HepG2 (cell line): Measurements from ENCODE around the gene CAPZB. TPM values are rescaled to one million over a fixed set of nuclear protein-coding genes. Genes with fewer than 3 reads are reported as not detected.
A peak's percentile ranks its signal among the peaks of the same experiment; 100 is the strongest.

Experiments used
- GLI4 ChIP-seq: sonication (generic); formaldehyde crosslinking; IDR thresholded peaks from 2 replicates; pipeline ENCODE4 v1.5.1; 2020; ENCODE audit warnings: missing genetic modification reagents, mild to moderate bottlenecking, moderate library complexity, borderline replicate concordance
- HNF4G ChIP-seq, 2 experiments: sonication (generic) in 1 of 2; formaldehyde crosslinking in 1 of 2; IDR thresholded peaks; 2 replicates each; pipeline versions ENCODE4 v1.4.0 to v1.6.1; 2011 to 2020; ENCODE audit warnings: borderline replicate concordance in 2 of 2, low read depth in 2 of 2, mild to moderate bottlenecking in 2 of 2, low read length in 1 of 2, missing genetic modification reagents in 1 of 2, moderate library complexity in 1 of 2
- MEF2D ChIP-seq: sonication (generic); formaldehyde crosslinking; IDR thresholded peaks from 2 replicates; pipeline ENCODE4 v1.5.1; 2020; ENCODE audit warnings: mild to moderate bottlenecking, missing genetic modification reagents
- MIXL1 ChIP-seq: IDR thresholded peaks from 2 replicates; pipeline ENCODE4 v1.6.1; 2016
- NFYB ChIP-seq: sonication (generic); formaldehyde crosslinking; IDR thresholded peaks from 2 replicates; pipeline ENCODE4 v1.4.0; 2020; ENCODE audit warnings: missing genetic modification reagents
- PAWR ChIP-seq: sonication (generic); formaldehyde crosslinking; IDR thresholded peaks from 2 replicates; pipeline ENCODE4 v1.4.0; 2020; ENCODE audit warnings: missing genetic modification reagents, mild to moderate bottlenecking, borderline replicate concordance
- RBAK ChIP-seq: sonication (generic); formaldehyde crosslinking; IDR thresholded peaks from 2 replicates; pipeline ENCODE4 v1.5.1; 2020; ENCODE audit warnings: mild to moderate bottlenecking, missing genetic modification reagents
- SATB2 ChIP-seq: sonication (generic); formaldehyde crosslinking; IDR thresholded peaks from 2 replicates; pipeline ENCODE4 v1.5.0; 2020; ENCODE audit warnings: missing genetic modification reagents
- SYNCRIP ChIP-seq: fragments of 200-400 bp; formaldehyde crosslinking; IDR thresholded peaks from 2 replicates; pipeline ENCODE4 v1.6.1; 2018; ENCODE audit warnings: mild to moderate bottlenecking, low read depth, low read length; ENCODE audit not compliant: insufficient read depth
- ZFYVE20 ChIP-seq: sonication (generic); formaldehyde crosslinking; IDR thresholded peaks from 2 replicates; pipeline ENCODE4 v1.8.0; 2023; ENCODE audit warnings: low read depth, mild to moderate bottlenecking, moderate library complexity, missing genetic modification reagents, borderline replicate concordance
- ZNF350 ChIP-seq: sonication (generic); formaldehyde crosslinking; IDR thresholded peaks from 2 replicates; pipeline ENCODE4 v1.4.0; 2020; ENCODE audit warnings: mild to moderate bottlenecking, low read depth, missing genetic modification reagents, borderline replicate concordance
- ZNF781 ChIP-seq: sonication (generic); formaldehyde crosslinking; IDR thresholded peaks from 2 replicates; pipeline ENCODE4 v1.5.1; 2020; ENCODE audit warnings: borderline replicate concordance, mild to moderate bottlenecking, missing genetic modification reagents; ENCODE audit errors: not compliant biosample characterization
- ZSCAN21 ChIP-seq: sonication (generic); formaldehyde crosslinking; IDR thresholded peaks from 2 replicates; pipeline ENCODE4 v1.8.0; 2022; ENCODE audit warnings: mild to moderate bottlenecking, missing genetic modification reagents, moderate library complexity, borderline replicate concordance
- polyA plus RNA-seq, 8 experiments: library from polyadenylated mRNA; depleted of rRNA in 3 of 8; stranded (reverse) in 7 of 8; unstranded in 1 of 8; fragments of >200 nt; fragmentation: Illumina TruSeq in 4 of 8; extraction: Trizol in 4 of 8; gene quantifications; 2 replicates each; pipeline versions ENCODE4 v1.2.1 to v1.2.3, GENCODE V29; 2011 to 2016; ENCODE audit warnings: low read depth in 4 of 8, missing spikeins in 1 of 8, mixed read lengths in 1 of 8; ENCODE audit not compliant: insufficient read depth in 1 of 8
- total RNA-seq, 5 experiments: library from RNA; depleted of rRNA; stranded (reverse); fragments of >200 nt; fragmentation: Illumina TruSeq; extraction: Trizol; gene quantifications; 2 replicates each; pipeline ENCODE4 v1.2.3, GENCODE V29; 2016; ENCODE audit warnings: low read depth in 1 of 5
- TF ChIP-seq, protein P1 (sequence below), 2 experiments: fragments of 450-650 bp in 1 of 2; sonication (generic) in 1 of 2; formaldehyde crosslinking; IDR thresholded peaks; 2 replicates each; pipeline versions ENCODE4 v1.5.0 to v1.8.0; 2020 to 2022; ENCODE audit warnings: mild to moderate bottlenecking in 1 of 2, missing genetic modification reagents in 1 of 2
- TF ChIP-seq, protein P2 (sequence below): sonication (generic); formaldehyde crosslinking; conservative IDR thresholded peaks from 2 replicates; pipeline ENCODE4 v1.8.0; 2022; ENCODE audit warnings: mild to moderate bottlenecking, moderate library complexity, missing genetic modification reagents
- TF ChIP-seq, protein P3 (sequence below): sonication (generic); formaldehyde crosslinking; IDR thresholded peaks from 2 replicates; pipeline ENCODE4 v1.5.0; 2020; ENCODE audit warnings: mild to moderate bottlenecking, missing genetic modification reagents
- TF ChIP-seq, protein P4 (sequence below): sonication (generic); formaldehyde crosslinking; conservative IDR thresholded peaks from 2 replicates; pipeline ENCODE4 v1.8.1; 2023; ENCODE audit warnings: missing genetic modification reagents
- TF ChIP-seq, protein P5 (sequence below), 2 experiments: sonication (generic) in 1 of 2; formaldehyde crosslinking in 1 of 2; IDR thresholded peaks; 2 replicates each; pipeline versions ENCODE4 v1.4.0 to v1.6.1; 2018 to 2020; ENCODE audit warnings: missing genetic modification reagents in 2 of 2, borderline replicate concordance in 1 of 2, low read depth in 1 of 2, mild to moderate bottlenecking in 1 of 2, missing biosample characterization in 1 of 2
- TF ChIP-seq, protein P6 (sequence below): IDR thresholded peaks from 2 replicates; pipeline ENCODE4 v1.6.1; 2016; ENCODE audit warnings: mild to moderate bottlenecking, missing biosample characterization, missing genetic modification reagents

Gene CAPZB
- total and polyA plus RNA-seq, 2 of the 13 experiments (the other 11 are each of a cell fraction or from before 2014, with no cell fraction given), result 58.9 to 76.9 TPM

DNA sequence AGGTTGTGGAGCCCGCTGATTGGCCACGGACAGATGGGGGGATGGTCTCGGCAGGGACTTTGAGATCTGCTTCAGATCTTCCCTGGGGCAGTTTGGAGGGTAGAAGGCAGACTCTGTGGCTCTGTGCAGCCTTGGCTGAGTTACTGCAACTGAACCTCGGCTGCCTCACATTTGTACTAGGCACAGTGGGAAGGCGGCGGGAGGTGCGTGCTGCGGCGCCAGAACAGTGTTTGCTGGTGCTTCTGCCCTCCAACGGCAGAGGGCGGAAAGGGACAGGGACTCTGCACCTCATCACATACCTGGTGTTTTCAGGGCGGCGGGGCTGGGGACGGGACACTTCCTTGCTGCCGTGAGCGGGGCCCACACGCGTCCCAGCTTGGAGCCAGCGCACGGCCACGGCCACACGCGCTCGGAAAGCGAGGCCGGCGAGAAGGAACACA, 147.0 kb downstream of the CAPZB start (continued):
- TF ChIP-seq, protein P1, sequence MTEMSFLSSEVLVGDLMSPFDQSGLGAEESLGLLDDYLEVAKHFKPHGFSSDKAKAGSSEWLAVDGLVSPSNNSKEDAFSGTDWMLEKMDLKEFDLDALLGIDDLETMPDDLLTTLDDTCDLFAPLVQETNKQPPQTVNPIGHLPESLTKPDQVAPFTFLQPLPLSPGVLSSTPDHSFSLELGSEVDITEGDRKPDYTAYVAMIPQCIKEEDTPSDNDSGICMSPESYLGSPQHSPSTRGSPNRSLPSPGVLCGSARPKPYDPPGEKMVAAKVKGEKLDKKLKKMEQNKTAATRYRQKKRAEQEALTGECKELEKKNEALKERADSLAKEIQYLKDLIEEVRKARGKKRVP (CRISPR knock-in tag; IDR thresholded peaks at IDR 0.05), result peak in 1 of 2 experiments; percentile 52; a peak in 1 of 4 replicates
- no peak for TF ChIP-seq SYNCRIP
- no peak for TF ChIP-seq GLI4 (CRISPR knock-in tag)
- no peak for TF ChIP-seq ZNF781 (CRISPR knock-in tag)
- TF ChIP-seq, protein P2, sequence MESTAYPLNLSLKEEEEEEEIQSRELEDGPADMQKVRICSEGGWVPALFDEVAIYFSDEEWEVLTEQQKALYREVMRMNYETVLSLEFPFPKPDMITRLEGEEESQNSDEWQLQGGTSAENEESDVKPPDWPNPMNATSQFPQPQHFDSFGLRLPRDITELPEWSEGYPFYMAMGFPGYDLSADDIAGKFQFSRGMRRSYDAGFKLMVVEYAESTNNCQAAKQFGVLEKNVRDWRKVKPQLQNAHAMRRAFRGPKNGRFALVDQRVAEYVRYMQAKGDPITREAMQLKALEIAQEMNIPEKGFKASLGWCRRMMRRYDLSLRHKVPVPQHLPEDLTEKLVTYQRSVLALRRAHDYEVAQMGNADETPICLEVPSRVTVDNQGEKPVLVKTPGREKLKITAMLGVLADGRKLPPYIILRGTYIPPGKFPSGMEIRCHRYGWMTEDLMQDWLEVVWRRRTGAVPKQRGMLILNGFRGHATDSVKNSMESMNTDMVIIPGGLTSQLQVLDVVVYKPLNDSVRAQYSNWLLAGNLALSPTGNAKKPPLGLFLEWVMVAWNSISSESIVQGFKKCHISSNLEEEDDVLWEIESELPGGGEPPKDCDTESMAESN (CRISPR knock-in tag), result peak; percentile 89
- TF ChIP-seq, protein P3, sequence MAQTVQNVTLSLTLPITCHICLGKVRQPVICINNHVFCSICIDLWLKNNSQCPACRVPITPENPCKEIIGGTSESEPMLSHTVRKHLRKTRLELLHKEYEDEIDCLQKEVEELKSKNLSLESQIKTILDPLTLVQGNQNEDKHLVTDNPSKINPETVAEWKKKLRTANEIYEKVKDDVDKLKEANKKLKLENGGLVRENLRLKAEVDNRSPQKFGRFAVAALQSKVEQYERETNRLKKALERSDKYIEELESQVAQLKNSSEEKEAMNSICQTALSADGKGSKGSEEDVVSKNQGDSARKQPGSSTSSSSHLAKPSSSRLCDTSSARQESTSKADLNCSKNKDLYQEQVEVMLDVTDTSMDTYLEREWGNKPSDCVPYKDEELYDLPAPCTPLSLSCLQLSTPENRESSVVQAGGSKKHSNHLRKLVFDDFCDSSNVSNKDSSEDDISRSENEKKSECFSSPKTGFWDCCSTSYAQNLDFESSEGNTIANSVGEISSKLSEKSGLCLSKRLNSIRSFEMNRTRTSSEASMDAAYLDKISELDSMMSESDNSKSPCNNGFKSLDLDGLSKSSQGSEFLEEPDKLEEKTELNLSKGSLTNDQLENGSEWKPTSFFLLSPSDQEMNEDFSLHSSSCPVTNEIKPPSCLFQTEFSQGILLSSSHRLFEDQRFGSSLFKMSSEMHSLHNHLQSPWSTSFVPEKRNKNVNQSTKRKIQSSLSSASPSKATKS (CRISPR knock-in tag), result no peak
- no peak for TF ChIP-seq PAWR (CRISPR knock-in tag)
- no peak for TF ChIP-seq RBAK (CRISPR knock-in tag)
- TF ChIP-seq, protein P4, sequence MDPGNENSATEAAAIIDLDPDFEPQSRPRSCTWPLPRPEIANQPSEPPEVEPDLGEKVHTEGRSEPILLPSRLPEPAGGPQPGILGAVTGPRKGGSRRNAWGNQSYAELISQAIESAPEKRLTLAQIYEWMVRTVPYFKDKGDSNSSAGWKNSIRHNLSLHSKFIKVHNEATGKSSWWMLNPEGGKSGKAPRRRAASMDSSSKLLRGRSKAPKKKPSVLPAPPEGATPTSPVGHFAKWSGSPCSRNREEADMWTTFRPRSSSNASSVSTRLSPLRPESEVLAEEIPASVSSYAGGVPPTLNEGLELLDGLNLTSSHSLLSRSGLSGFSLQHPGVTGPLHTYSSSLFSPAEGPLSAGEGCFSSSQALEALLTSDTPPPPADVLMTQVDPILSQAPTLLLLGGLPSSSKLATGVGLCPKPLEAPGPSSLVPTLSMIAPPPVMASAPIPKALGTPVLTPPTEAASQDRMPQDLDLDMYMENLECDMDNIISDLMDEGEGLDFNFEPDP (CRISPR knock-in tag), result no peak
- TF ChIP-seq, protein P5, sequence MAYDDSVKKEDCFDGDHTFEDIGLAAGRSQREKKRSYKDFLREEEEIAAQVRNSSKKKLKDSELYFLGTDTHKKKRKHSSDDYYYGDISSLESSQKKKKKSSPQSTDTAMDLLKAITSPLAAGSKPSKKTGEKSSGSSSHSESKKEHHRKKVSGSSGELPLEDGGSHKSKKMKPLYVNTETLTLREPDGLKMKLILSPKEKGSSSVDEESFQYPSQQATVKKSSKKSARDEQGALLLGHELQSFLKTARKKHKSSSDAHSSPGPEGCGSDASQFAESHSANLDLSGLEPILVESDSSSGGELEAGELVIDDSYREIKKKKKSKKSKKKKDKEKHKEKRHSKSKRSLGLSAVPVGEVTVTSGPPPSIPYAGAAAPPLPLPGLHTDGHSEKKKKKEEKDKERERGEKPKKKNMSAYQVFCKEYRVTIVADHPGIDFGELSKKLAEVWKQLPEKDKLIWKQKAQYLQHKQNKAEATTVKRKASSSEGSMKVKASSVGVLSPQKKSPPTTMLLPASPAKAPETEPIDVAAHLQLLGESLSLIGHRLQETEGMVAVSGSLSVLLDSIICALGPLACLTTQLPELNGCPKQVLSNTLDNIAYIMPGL (CRISPR knock-in tag; IDR thresholded peaks at IDR 0.05; ENCODE audit: borderline replicate concordance in 1 of 2, low read depth in 1 of 2), result peak; percentile 77 to 79; a peak in 3 of 4 replicates
- peak; percentile 78; the same call in 1 of the 2 replicates for TF ChIP-seq ZNF350 (CRISPR knock-in tag)
- peak; percentile 81 for TF ChIP-seq ZSCAN21
- TF ChIP-seq SATB2, result no peak
- TF ChIP-seq, protein P6, sequence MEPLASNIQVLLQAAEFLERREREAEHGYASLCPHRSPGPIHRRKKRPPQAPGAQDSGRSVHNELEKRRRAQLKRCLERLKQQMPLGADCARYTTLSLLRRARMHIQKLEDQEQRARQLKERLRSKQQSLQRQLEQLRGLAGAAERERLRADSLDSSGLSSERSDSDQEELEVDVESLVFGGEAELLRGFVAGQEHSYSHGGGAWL (CRISPR knock-in tag), result peak; percentile 26; the same call in 1 of the 2 replicates
- 0 out of 2 replicates have a peak, but pooled peaks have one; percentile 40 for TF ChIP-seq MEF2D
- TF ChIP-seq ZFYVE20 (CRISPR knock-in tag), result no peak
- TF ChIP-seq MIXL1 (CRISPR knock-in tag), result no peak
- peak; percentile 71 for TF ChIP-seq NFYB (CRISPR knock-in tag)
- TF ChIP-seq HNF4G (IDR thresholded peaks at IDR 0.05; ENCODE audit: borderline replicate concordance, low read depth, low read length), result peak; percentile 75; the same call in 1 of the 2 replicates
- peak; percentile 85 for TF ChIP-seq HNF4G (CRISPR knock-in tag; IDR thresholded peaks at IDR 0.05; ENCODE audit: borderline replicate concordance, low read depth)
